Fibroblast of the conjunctiva (primary cell): ENCODE data around the gene PCSK9.

Source experiments
- DNase-seq: peaks from one replicate; pipeline ENCODE4 v3.0.0-alpha.2; 2010; ENCODE audit warnings: low read depth

PCSK9 gene

DNA sequence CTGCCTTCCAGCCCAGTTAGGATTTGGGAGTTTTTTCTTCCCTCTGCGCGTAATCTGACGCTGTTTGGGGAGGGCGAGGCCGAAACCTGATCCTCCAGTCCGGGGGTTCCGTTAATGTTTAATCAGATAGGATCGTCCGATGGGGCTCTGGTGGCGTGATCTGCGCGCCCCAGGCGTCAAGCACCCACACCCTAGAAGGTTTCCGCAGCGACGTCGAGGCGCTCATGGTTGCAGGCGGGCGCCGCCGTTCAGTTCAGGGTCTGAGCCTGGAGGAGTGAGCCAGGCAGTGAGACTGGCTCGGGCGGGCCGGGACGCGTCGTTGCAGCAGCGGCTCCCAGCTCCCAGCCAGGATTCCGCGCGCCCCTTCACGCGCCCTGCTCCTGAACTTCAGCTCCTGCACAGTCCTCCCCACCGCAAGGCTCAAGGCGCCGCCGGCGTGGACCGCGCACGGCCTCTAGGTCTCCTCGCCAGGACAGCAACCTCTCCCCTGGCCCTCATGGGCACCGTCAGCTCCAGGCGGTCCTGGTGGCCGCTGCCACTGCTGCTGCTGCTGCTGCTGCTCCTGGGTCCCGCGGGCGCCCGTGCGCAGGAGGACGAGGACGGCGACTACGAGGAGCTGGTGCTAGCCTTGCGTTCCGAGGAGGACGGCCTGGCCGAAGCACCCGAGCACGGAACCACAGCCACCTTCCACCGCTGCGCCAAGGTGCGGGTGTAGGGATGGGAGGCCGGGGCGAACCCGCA lies at the start of gene PCSK9:
Gene PCSK9 (plus strand): TSS at position 207 of the 741 bp plus-strand sequence. CDS start 290 bp downstream, at position 497.
- DNase-seq = no peak

DNA sequence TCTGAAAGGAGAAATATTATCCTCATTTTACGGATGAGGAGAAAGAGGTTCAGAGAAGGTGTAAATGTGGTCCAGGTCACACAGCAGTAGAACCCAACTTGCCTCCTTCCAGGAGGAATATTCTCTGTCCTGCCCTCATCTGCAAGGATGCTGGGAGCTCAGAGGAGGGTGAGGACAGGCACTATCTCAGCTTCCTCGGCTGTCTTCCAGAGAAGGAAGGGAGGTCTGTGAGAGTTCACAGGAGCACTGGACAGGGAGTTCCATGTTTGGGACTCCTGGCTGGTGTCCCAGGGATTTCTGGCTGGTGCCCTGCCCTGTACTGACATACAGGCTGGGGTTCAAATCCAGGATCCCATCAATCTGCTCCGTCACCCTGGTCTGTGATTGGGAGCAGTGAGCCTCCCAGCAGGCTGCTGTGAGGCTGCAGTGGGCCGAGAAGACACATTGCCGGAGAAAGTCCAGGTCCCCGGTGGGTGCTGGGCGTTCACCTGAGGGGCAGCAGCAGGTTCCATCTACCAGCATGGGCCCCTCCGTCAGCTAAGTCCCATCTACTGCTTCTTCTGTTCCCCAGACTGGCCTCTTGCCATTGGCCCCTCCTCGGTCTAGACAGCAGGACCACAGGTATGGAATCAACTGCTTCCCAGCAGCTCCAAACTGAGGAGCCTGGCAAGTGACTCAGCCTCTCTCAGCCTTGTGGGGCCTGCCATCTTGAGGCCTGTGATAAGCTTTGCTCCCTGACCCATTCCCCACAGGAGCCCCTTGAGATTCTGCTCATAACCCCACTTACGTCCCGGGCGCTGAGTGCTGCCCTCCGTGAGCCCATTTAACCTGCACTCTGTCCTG lies 49.2 kb upstream of the PCSK9 start:
- DNase-seq = no peak

DNA sequence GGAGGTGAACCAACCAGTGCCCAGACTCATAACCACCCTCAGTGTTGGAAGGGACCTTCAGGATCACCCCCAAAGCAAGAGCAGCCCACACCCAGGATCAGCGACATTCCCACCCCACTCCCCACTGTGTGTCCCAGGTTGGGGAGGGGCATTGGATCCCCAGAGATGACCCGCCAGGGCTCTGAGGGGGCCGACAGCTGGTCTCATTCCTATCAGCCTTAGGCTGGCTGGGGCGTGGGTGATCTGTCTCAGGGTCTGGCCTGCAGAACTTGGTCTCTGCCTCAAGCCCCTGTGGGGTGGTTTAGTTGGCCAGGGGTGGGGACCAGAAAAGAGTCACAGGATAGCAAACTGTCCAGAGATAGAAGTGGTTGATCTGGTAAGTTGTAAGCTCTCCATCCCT lies 48.4 kb upstream of the PCSK9 start:
- DNase-seq = no peak

DNA sequence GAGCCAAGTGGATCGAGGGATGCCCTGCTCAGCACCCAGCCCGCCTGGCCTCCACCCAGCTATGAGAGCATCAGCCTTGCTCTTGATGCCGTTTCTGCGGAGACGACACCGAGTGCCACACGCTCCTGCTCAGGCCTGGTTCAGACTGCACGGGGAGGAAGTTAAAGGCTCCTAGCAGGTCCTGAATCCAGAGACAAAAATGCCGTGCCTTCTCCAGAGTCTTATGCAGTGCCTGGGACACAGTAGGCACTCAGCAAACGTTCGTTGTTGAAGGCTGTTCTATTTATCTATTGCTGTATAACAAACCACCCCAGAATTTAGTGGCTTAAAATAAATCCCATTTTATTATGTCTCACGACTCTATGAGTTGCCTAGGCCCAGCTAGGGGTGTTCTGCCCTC lies 47.4 kb upstream of the PCSK9 start:
- no peak for DNase-seq

DNA sequence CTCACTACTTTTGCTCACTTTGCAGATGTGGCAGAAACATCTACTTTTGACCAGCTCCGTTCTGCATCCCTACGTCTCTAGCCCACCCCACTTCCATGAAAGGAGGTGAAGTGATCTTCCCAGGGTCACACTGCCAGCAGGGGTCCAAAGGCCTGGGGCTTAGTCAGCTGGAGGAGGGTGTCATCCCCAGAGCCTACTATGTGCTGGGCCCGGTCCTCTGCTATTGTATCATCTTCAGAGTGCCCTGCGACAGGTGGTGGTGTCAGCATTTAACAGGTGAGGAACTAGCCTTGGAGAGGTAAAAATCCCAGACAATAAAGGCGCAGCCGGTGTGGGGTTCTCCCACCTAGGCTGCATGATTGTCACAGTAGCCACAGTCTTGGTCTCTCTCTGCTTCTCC lies 46.2 kb upstream of the PCSK9 start:
- no peak for DNase-seq

DNA sequence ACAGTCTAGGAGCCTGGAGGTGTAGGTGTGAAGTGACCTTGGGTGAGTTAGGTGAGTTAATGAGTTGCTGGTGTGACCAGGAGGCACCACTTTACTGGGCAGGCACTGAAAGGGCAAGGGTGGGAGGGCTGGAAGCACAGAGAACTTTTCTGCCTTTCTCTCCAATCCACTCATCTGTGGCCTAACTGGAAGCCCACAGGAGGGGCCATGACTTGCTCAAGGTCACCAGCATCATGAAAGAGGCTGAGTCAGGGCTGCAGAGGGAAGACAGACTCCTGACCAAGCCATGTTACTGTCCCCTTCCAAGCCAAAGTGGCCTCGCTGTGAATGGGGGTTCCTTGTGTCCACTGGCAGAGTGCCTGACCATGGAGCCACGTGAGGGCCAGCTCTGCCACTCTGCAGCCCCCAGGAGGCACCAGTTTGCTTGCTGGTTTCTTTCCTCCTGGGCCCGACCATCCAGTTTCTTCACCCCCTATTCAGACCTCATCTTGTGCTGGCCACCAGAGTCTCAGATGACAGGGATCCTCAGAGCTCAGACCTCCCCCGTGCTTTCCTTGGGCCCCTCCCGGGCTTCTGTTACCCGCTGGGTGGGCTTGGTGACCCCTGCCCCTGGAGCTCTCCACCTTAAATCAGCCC lies 44.9 kb upstream of the PCSK9 start:
- DNase-seq = no peak

DNA sequence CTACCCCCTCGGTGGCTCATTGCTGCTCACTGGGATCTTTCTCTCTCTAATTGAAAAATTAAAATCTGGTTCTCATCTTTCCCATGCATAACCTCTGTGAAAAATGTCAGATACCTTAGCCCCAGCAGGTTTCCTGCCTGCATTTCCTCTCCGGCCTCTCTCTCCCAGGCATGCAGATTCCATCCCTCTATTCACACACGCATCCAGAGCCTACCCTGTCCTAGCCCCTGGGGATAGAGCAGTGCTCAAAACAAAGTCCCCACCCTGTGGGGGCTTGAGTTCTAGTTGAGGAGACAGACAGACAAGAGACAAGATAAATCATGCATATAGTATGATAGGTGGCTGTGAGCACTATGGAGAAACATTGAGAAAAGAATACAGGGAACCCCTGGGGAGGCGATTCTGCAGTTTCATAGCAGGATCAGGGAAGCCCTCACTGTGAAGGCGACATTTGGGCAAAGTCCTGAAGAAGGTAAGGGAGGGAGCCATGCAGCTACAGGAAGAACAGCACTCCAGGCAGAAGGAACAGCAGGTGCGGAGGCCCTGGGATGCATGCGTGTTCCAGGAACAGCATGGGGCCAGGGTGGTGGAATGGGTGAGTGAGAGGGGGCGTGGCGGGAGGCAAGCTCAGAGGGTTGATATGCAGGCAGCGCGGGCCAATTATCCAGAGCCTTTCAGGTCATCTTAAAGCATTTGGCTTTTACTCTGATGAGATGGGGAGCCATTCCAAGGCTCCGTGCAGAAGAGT lies 44.2 kb upstream of the PCSK9 start:
- DNase-seq = no peak

DNA sequence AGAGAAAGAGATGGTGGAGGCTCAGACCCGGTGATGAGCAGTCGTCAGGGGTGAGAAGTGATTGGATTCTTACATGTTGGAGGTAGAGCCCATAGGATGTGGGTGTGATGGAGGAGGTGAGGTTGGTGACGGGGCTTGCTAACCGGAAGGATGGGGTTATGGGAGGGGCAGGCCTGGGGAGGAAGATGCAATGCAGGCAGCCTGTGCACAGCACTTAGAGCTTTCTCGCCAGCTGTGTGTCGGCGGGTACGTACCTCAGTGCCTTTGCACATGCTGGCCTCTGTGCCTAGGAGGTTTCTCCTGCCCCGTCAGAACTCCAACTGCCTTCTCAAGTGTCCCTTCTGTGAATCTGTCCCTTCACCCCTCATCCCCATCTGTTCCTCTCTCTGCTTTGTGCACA lies 43.5 kb upstream of the PCSK9 start:
- DNase-seq = no peak

DNA sequence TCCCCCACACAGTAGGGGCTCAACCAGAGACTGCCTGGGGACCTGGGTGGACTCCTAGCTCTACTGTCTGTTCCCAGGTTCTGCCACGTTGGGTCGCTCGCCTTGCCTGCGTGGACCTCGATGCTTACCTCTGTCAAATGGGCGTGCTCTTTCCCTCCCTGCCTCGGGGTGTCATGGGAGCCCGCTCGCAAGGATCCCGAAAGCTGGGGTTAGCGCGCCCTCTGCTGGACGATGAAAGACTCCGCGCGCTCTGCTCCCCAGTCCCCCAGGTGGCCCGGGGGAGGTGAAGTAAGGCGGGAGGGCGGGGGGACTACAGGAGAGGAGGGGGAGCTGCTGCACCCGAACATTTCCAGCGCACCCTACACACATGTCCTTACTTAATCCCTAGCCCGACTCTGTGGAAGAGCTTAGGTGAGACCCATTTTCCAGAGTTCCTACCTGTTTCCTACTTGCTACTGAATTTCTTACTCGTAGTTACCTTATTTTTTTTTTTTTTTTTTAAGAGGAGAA lies 42.9 kb upstream of the PCSK9 start:
- peak; percentile 33 for DNase-seq

DNA sequence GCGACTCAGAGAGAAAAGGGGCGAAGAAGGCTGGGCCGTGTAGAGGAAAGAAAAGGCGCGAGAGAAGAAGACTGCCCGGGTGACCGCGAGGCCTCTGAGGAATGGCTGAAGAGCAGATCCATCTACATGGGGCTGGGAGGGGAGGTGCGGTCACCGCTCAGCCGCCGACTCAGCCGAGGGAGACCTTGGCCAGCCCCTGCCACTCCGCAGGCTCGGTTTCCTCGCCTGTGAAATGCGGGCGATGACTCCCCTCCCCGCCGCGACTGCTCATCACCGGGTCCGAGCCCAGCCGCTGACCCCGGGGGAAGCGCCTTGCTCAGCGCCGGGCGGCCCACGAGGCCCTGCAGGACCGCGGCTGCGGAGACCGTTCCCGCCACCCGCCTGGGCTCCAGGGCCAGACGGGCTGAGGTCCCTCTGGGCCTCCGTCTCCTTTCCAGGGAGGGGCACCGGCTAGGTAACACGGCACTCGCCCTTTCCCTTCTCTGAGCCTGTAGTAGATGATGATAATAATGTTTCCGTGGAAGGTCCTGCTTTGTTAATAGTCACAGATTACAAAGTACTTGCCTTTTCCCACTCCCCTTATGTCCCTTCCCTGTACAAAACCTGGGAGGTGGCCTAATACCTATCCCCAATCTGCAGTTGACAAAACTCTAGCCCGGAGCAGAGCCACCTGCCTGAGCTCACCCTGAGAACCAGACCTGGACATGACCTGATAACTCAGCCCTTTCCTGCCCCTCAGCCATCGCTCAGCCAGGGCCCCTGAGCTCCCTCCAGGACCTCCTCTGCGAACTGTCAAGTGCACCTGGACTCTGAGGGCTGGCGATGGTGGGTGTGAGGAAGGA lies 42.3 kb upstream of the PCSK9 start:
- DNase-seq = no peak

DNA sequence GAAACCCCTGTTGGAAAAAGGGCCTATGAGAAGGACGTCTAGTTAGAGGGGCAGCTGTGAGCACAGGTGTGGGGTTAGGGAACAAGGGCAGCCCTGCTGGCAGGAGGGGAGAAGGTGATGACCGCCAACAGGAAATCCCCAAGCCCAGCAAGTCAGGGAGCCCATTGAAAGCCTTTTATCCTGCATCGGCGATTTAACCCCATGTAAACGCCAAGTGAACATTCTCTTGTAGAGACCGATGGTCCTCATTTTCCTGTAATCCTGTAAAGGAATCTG lies 41.7 kb upstream of the PCSK9 start:
- DNase-seq = no peak

DNA sequence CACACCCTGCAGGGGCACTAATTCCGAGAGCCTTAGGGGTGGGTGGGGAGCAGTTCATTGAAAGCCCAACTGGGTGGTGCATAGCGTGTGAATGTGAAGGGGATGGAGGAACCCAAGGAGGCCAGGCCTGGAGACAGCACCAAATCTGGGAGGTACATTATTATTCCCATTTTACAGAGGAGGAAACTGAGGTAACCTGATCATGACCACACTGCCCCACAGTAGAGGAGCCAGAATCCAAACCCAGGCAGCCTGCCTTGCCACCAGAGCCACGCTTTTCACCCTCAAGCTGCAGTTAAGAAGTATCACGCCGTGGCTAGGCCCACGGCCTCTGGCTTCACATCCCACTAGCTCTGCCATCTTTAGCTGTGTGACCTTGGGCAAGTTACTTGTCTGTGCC lies 41.2 kb upstream of the PCSK9 start:
- DNase-seq = no peak

DNA sequence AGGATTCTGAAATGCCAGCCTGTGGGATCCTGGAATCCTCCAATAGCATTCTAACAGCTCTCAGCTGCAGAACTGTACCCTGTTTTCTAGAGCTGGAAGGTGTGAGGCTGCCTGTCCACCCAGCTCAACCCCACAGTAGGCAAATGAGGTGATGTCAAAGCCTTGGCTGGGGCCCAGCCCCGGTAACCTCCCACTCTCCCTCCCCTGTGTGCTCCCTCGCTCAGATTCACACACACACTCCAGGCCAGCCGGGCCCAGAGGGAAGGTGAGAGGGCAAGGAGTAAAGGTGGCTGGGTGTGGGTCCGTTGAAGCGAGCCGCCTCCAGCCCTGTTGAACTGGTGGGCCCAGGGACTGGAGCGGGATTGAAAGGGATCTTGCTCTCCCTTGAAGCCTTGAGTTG lies 40.7 kb upstream of the PCSK9 start, which contains the start of gene BSND:
Gene BSND (plus strand): TSS at position 257 of the 400 bp plus-strand sequence. CDS start 254 bp downstream, outside the sequence.
- DNase-seq = no peak

DNA sequence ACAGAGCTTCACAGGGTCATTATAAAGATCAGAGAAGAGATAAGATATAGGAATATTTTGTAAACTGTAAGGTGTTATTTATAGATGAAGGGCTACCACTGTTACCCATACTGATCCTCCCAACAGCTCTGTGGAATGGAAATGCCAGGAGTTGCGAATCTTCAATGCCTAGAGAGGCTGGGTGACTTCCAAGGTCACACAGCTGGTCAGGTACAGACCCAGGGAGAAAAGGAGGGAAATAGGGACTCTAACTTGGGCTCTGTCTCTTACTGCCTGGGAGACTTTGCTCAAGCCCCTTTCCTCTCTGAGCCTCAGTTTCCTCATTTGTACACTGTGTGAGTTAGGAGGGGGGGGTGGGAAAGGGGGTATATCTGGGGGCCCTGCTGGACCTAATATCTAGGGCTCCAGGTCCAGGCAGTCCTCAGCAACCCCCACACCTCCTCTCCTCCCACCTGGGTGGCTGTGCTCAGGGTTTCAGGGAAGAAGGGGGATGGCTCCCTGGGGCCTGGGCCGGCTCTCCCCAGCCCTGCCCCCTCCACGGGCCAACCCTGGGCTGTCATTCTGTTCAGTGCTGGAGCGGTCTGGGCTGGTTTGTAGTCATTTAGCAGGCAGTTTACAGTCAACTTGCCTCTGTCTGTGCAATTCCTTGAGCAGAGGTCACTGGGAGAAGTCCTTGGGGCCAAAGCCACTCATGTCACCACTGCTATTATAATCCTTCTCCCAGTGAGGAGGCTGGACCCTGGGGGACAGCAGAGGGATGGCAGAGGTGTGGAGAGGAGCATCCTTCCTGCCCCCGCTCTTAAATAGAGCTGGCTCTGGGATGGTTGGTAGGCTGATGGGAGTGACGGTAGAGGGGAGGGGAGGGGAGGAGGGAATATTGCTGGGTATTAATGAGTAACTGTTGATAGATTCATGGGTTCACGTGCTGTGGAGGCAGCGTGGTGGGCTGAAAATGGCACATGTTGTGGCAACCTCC lies 39.0 kb upstream of the PCSK9 start:
- no peak for DNase-seq

DNA sequence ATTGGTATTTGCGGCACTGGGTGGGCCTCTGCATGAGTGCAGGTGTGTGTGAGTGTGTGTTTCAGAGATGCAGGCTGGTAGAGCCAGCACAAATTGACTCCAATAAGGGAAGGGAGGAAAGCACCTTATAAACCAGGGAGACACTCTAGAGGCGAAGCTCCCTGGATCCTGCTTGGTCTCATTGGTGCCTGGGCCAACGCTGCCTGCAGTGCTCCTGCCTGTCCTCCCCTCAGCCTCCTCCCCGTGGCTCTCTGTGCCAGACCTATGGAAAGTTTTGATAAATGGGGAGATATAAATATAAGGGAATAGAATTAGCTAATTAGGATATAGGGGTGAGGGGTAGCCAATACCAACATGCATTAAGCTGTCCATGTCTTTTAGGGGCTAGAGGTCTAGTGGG lies 38.0 kb upstream of the PCSK9 start:
- no peak for DNase-seq

DNA sequence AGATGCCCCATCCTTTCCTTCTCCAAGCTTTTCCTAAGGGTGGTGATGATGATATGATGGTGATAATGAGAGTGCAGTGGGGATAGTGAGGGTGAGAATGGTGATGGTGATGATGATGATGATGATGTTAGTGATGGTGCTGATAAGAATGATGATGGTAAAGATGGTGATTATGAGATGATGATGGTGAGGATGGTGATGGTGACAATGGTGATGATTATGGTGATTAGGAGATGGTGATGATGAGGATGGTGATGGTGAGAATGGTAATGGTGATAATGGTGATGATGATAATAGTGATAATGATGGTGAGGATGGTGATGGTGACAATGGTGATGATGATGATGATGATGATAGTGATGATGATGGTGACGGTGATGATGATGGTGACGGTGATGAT lies 36.7 kb upstream of the PCSK9 start:
- no peak for DNase-seq

DNA sequence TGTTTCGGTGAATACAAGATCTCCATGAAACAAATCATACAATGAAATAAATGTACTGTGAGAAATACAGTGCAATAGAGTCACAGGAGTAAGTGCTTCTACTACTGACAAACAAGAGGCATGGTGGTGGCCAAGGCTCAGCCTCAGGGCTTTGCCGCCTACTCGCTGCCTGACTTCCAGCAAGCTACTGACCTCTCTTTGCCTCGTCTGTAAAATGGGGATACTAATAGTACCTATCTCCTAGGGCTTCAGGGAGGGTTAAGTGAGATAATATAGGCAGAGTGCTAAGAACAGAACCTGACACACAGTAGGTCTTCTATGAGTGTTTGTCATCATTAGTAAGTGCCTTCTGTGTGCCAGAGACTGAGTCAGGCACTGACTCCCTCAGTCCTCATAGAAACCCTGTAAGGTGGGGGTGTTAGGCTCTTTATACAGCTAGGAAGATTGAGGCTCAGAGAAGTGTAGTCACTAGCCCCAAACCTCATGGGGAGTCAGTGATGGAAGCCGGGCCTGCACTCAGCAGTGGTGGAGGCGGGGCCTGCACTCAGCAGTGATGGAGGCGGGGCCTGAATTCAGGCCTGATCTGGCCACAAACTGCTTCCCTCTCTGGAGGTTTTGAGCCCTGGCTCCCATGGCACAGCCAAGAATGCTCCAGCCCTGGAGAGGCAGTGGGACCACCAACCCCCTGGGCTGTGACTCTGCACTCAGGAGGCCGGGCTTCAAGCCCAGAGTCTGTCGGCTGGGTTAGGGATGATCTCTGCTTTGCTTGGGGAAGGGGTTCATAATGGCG lies 33.8 kb upstream of the PCSK9 start:
- DNase-seq = no peak

DNA sequence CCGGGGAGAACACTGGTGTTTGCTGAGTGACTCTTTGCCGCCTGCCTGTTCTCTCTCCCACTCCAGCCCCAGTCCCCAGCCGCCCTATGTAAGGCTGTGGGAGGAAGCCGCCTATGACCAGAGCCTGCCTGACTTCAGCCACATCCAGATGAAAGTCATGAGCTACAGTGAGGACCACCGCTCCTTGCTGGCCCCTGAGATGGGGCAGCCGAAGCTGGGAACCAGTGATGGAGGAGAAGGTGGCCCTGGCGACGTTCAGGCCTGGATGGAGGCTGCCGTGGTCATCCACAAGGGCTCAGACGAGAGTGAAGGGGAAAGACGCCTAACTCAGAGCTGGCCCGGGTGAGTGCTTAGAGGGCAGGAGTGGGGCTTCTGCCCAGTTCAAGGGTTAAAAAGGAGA lies 32.4 kb upstream of the PCSK9 start:
- no peak for DNase-seq

DNA sequence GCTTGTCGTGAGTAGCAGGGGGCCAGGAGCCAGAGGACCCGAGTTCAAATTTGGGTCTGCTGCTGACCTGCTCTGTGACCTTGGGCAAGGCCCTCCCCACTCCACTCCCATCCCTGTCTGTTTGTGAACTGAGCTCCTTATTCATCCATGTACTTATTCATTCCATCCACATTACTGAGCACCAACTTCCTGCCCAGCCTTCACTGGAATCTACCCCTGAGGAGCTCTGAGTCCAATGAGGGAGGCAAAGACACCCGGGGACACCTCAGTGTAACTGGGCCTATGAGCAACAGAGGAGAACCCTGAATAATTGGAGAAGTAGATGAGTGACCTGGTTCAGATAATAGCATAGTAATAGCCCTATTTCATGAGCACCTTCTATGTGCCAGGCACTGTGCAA lies 31.7 kb upstream of the PCSK9 start:
- DNase-seq = no peak
